ENCODE data around the gene SLIT2.

- TF ChIP-seq CTCF (IDR thresholded peaks at IDR 0.05): no peak
- TF ChIP-seq POLR2A (IDR thresholded peaks at IDR 0.05): no peak
Measured at GRCh38 chr4:20283039-20283438, 31.3 kb downstream of the SLIT2 start.

All from testis (tissue), 2 donors.